BE2C (cell line): ENCODE data around the gene PFDN2.

ENCODE experiments used
- DNase-seq: peaks from one replicate; pipeline ENCODE4 v3.0.0-alpha.2; 2020
- H3K27me3 ChIP-seq: fragments of 250-450 bp; sonication (Bioruptor Pico); 2 replicates; pipeline ENCODE4 v1.5.1; 2020; ENCODE audit warnings: mild to moderate bottlenecking
- H3K36me3 ChIP-seq: fragments of 250-450 bp; sonication (Bioruptor Pico); 2 replicates; pipeline ENCODE4 v1.5.1; 2020; ENCODE audit warnings: mild to moderate bottlenecking
- H3K4me1 ChIP-seq: fragments of 250-450 bp; sonication (Bioruptor Pico); 2 replicates; pipeline ENCODE4 v1.5.1; 2020
- H3K4me3 ChIP-seq: 2 replicates; pipeline ENCODE4 v1.5.1; 2011; ENCODE audit warnings: low read depth, low read length
- H3K9me3 ChIP-seq: fragments of 250-450 bp; sonication (Bioruptor Pico); 2 replicates; pipeline ENCODE4 v1.5.1; 2020
- CTCF ChIP-seq: IDR thresholded peaks from 2 replicates; pipeline ENCODE4 v1.5.1; 2012; ENCODE audit warnings: mild to moderate bottlenecking, low read depth, low read length

PFDN2 gene

GRCh38 chr1:161162806-161163205 is 45.0 kb upstream of the PFDN2 start:
- no peaks in the 10 kb centered on the region; the same call in 1 of the 2 replicates for H3K4me1 ChIP-seq
- TF ChIP-seq CTCF = no peak
- no peaks in the 10 kb centered on the region for H3K27me3 ChIP-seq
- DNase-seq = no peak
- H3K36me3 ChIP-seq = no peaks in the 10 kb centered on the region; the same call in 1 of the 2 replicates
- no peaks in the 10 kb centered on the region for H3K9me3 ChIP-seq
- no peak overlapping the region for H3K4me3 ChIP-seq

- H3K4me3 ChIP-seq = no peak overlapping the region
- no peaks in the 10 kb centered on the region for H3K27me3 ChIP-seq
- no peak for DNase-seq
- no peak for TF ChIP-seq CTCF
- H3K36me3 ChIP-seq = no peaks in the 10 kb centered on the region; the same call in 1 of the 2 replicates
- H3K4me1 ChIP-seq = no peaks in the 10 kb centered on the region; the same call in 1 of the 2 replicates
- no peaks in the 10 kb centered on the region for H3K9me3 ChIP-seq
These were observed 44.2 kb upstream of the PFDN2 start for GRCh38 chr1:161162052-161162451.

- TF ChIP-seq CTCF = no peak
- DNase-seq = no peak
- Histone ChIP-seq H3K36me3 (no peaks in the 10 kb centered on the region; the same call in 1 of the 2 replicates), H3K27me3 (no peaks in the 10 kb centered on the region), H3K4me1 (no peaks in the 10 kb centered on the region; the same call in 1 of the 2 replicates), H3K9me3 (no peaks in the 10 kb centered on the region), H3K4me3 (no peak overlapping the region)
These were observed 43.8 kb upstream of the PFDN2 start for GRCh38 chr1:161161652-161162051.

GRCh38 chr1:161160671-161161145 is 42.9 kb upstream of the PFDN2 start:
- no peaks in the 10 kb centered on the region for H3K9me3 ChIP-seq
- no peaks in the 10 kb centered on the region for H3K27me3 ChIP-seq
- H3K4me3 ChIP-seq = no peak overlapping the region
- no peaks in the 10 kb centered on the region; the same call in 1 of the 2 replicates for H3K4me1 ChIP-seq
- DNase-seq = no peak
- no peak for TF ChIP-seq CTCF
- no peaks in the 10 kb centered on the region; the same call in 1 of the 2 replicates for H3K36me3 ChIP-seq

- no peak for TF ChIP-seq CTCF
- no peaks in the 10 kb centered on the region; the same call in 1 of the 2 replicates for H3K36me3 ChIP-seq
- H3K27me3 ChIP-seq = no peaks in the 10 kb centered on the region
- no peaks in the 10 kb centered on the region for H3K9me3 ChIP-seq
- H3K4me3 ChIP-seq = peak overlapping the region; percentile 78
- DNase-seq = no peak
- H3K4me1 ChIP-seq = no peaks in the 10 kb centered on the region; the same call in 1 of the 2 replicates
These were observed 42.0 kb upstream of the PFDN2 start for GRCh38 chr1:161159913-161160243.

GRCh38 chr1:161159087-161159912 is 41.5 kb upstream of the PFDN2 start, which contains the start of gene USP21:
USP21 (plus strand) TSS chr1:161159500; CDS start chr1:161160641, 1,141 bp downstream.
- Histone ChIP-seq H3K4me3 (peak within 1 kb of the TSS; percentile 78), H3K9me3 (no peaks in the 10 kb centered on the region), H3K4me1 (no peaks in the 10 kb centered on the region; the same call in 1 of the 2 replicates), H3K36me3 (no peaks in the 10 kb centered on the region; the same call in 1 of the 2 replicates), H3K27me3 (no peaks in the 10 kb centered on the region)
- peak; percentile 95 for DNase-seq
- peak; percentile 12; the same call in 1 of the 2 replicates for TF ChIP-seq CTCF
